Measurements from ENCODE around the gene ABCB8.

Gene ABCB8

GRCh38 chr7:151064454-151064853 is 36.2 kb downstream of the ABCB8 start:
- Histone ChIP-seq H3K4me3 (replicated peaks; ENCODE audit: insufficient read depth, low read length) (no peak overlapping the region), H3K27ac (replicated peaks) (no peak overlapping the region), H3K27me3 (ENCODE audit: insufficient read depth, poor library complexity, severe bottlenecking) (no peaks in the 10 kb centered on the region)
- no peak for DNase-seq (ENCODE audit: low read depth in 1 of 2, low spot score in 1 of 2)
- no peak for TF ChIP-seq SPI1 (IDR thresholded peaks at IDR 0.05; ENCODE audit: borderline replicate concordance, low read depth)
- TF ChIP-seq GABPA (IDR thresholded peaks at IDR 0.05; ENCODE audit: low read depth), result no peak
- TF ChIP-seq POLR2AphosphoS5 (IDR thresholded peaks at IDR 0.05; ENCODE audit: low read depth), result no peak
- TF ChIP-seq REST (IDR thresholded peaks at IDR 0.05; ENCODE audit: insufficient replicate concordance, low read depth), result no peak
- no peak for TF ChIP-seq CTCF (IDR thresholded peaks at IDR 0.05; ENCODE audit: insufficient read depth, low read length)

DNA sequence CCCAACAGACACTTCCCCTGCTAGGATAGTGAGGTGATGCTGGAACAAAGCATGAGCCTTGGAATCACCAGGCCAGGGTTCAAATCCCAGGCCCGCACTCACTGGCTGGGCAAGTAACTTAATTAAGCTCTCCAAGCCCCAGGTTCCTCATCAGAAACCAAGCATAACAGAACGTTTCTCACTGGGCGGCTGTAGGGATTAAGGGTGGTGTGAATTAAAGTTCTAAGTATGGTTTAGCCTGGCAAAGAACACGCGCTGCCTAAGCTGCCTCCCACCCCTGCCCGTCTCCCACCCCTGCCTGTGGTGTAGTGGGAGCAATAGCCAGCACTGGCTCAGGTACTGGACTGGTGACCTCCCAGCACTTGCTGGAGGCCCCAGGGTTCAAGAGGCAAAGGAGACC is 36.7 kb downstream of the ABCB8 start:
- Histone ChIP-seq H3K27me3 (ENCODE audit: insufficient read depth, poor library complexity, severe bottlenecking) (no peaks in the 10 kb centered on the region), H3K27ac (replicated peaks) (no peak overlapping the region), H3K4me3 (replicated peaks; ENCODE audit: insufficient read depth, low read length) (no peak overlapping the region)
- no peak for TF ChIP-seq GABPA (IDR thresholded peaks at IDR 0.05; ENCODE audit: low read depth)
- TF ChIP-seq POLR2AphosphoS5 (IDR thresholded peaks at IDR 0.05; ENCODE audit: low read depth), result no peak
- no peak for TF ChIP-seq SPI1 (IDR thresholded peaks at IDR 0.05; ENCODE audit: borderline replicate concordance, low read depth)
- no peak for TF ChIP-seq REST (IDR thresholded peaks at IDR 0.05; ENCODE audit: insufficient replicate concordance, low read depth)
- TF ChIP-seq CTCF (IDR thresholded peaks at IDR 0.05; ENCODE audit: insufficient read depth, low read length), result no peak
- no peak for DNase-seq (ENCODE audit: low read depth in 1 of 2, low spot score in 1 of 2)

DNA sequence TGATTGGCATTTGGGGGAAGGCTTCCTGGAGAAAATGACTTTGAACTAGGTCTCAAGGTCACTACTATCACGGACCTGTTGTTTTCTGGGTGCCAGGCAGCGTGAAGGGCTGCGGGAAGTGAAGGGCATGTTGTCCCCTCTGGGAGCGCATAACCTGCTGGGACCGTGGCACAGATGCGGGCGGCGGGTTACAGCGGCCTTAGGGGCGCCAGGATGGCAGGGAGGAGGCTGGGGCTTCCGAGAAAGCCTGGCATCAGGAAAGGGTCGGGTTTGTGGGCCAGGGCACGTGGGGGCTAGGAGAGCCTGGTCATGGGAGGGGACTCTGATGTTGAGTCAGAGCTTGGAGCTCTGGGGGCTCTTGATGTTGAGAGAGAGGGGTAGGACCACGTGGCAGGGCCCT is 37.3 kb downstream of the ABCB8 start:
- Histone ChIP-seq H3K27ac (replicated peaks) (no peak overlapping the region), H3K4me3 (replicated peaks; ENCODE audit: insufficient read depth, low read length) (no peak overlapping the region), H3K27me3 (ENCODE audit: insufficient read depth, poor library complexity, severe bottlenecking) (no peaks in the 10 kb centered on the region)
- TF ChIP-seq POLR2AphosphoS5 (IDR thresholded peaks at IDR 0.05; ENCODE audit: low read depth), result no peak
- DNase-seq (ENCODE audit: low read depth in 1 of 2, low spot score in 1 of 2), result no peak

GRCh38 chr7:151066273-151066974 is 38.2 kb downstream of the ABCB8 start:
- Histone ChIP-seq H3K4me3 (replicated peaks; ENCODE audit: insufficient read depth, low read length) (no peak overlapping the region), H3K27ac (replicated peaks) (no peak overlapping the region), H3K27me3 (ENCODE audit: insufficient read depth, poor library complexity, severe bottlenecking) (no peaks in the 10 kb centered on the region)
- no peak for DNase-seq (ENCODE audit: low read depth in 1 of 2, low spot score in 1 of 2)
- TF ChIP-seq POLR2AphosphoS5 (IDR thresholded peaks at IDR 0.05; ENCODE audit: low read depth), result no peak
- no peak for TF ChIP-seq CTCF (IDR thresholded peaks at IDR 0.05; ENCODE audit: insufficient read depth, low read length)
- TF ChIP-seq GABPA (IDR thresholded peaks at IDR 0.05; ENCODE audit: low read depth), result no peak
- no peak for TF ChIP-seq REST (IDR thresholded peaks at IDR 0.05; ENCODE audit: insufficient replicate concordance, low read depth)
- no peak for TF ChIP-seq SPI1 (IDR thresholded peaks at IDR 0.05; ENCODE audit: borderline replicate concordance, low read depth)
